HG03025 (cell line): ENCODE data around the gene CETP.

Experiments used
- ATAC-seq: cut with Tn5 transposase; IDR thresholded peaks from one replicate; pipeline ENCODE4 v1.9.1; 2021; ENCODE audit warnings: mild to moderate bottlenecking, moderate library complexity; ENCODE audit not compliant: unreplicated experiment, low FRiP score

CETP gene, protein sequence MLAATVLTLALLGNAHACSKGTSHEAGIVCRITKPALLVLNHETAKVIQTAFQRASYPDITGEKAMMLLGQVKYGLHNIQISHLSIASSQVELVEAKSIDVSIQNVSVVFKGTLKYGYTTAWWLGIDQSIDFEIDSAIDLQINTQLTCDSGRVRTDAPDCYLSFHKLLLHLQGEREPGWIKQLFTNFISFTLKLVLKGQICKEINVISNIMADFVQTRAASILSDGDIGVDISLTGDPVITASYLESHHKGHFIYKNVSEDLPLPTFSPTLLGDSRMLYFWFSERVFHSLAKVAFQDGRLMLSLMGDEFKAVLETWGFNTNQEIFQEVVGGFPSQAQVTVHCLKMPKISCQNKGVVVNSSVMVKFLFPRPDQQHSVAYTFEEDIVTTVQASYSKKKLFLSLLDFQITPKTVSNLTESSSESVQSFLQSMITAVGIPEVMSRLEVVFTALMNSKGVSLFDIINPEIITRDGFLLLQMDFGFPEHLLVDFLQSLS

DNA sequence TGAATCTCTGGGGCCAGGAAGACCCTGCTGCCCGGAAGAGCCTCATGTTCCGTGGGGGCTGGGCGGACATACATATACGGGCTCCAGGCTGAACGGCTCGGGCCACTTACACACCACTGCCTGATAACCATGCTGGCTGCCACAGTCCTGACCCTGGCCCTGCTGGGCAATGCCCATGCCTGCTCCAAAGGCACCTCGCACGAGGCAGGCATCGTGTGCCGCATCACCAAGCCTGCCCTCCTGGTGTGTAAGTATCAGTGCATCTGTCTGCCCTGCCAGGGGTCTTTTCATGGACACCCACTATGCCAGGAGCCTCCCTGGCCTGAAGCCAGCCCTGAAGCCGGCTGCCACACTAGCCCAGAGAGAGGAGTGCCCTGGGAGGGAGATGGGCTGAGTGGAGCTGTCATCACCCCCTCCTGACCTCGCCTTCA, at the start of gene CETP:
Gene CETP, plus strand, starts transcription at position 100 of the 431 bp plus-strand sequence. Its CDS starts 30 bp downstream, at position 130.
- ATAC-seq, result no peak

DNA sequence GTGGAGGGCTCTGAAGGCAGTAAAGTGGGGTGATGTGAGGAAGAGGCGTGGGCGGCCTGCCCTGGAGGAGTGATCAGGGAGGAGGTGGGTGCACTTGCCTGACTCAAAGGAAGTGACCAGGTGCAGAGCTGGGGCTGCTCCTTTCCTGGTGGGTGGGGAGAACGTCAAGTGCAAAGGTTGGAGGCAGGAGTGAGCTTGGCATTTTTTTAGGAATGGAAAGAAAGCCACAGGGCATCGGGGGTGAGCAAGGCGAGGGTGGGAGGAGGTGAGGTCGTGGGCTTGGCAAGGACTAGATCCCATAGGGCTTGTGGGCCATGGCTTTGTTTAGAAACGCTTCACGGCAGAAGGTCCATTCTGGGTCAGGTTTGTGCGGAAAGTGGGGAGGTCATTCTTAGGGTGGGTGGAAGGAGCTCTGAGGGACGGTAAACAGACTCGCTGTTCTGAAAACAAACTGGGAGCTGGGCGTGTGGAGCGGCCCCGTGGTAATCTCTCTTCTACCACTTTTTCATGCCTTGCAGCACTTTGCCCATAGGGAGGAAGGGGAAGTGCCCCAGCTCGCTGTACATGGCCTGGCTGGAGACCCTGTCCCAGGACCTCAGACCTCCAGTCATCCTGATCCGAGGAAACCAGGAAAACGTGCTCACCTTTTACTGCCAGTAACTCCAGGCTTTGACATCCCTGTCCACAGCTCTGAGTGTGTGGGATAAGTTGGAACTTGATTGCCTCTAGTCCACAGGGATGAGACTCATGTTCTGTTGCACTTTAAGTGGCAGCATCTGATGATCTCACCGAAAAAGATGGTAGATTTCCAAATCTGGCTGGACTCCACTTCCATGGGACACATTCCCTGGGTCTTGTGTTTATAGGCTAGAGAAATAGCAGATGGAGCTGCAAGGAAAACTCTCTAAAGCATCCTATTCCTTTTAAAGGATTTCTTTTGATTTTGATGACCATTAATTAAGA, 48.7 kb upstream of the CETP start:
- ATAC-seq, result no peak

DNA sequence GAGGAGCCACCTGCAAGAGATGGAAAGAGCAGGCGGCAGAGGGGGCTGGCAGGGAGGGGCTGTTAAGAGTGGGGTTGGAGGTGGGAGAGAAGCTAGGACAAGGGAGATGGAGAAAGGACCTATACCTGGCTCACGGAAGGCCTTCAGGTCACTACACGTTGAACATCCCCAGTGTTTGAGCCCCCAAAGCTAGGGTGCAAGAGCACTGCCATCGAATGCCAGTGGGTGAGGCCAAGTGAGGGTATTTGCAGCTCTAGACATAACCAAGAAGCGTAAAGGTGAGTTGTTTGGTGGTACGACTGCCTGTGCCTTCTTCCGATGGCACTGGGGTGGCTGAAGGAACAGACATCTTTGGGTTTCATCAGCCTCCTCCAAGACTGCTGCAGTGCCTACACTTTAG, 46.9 kb upstream of the CETP start:
- ATAC-seq, result no peak

DNA sequence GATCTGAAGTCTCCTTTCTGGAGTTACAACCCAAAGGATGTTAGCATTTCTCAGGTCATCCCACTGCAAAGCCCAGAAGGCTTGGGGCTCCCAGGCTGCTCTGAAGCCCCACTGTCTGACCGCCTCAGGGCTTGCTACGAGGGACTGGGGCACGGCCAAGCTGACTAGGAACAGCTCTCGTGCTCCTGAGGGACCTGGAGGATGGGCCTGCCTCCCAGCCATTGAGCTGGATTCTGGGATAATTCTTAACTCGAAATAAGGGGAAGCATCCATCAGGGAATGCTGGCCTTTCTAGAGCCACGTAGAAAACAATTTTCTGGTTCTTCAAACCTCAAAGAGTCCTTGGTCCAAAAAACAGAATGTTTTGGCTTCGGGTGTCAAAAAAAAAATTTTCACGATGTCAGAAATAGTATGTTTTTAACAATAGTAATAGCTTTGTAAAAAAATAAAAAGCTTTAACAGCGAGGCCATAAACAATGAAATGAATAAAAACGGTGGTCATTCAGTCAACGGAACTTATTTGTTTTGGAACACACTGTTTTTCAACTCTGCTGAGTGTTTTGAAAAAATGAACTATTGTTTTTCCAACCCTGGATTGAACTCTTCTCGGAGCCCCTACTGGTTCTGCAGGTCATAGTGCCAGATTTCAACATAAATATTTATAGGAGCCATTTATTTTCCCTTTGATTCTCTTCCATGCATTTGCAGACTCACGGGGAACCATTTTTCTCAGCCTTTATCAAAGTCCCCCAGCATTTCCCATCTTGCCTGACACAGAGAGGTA, 46.2 kb upstream of the CETP start:
- no peak for ATAC-seq

DNA sequence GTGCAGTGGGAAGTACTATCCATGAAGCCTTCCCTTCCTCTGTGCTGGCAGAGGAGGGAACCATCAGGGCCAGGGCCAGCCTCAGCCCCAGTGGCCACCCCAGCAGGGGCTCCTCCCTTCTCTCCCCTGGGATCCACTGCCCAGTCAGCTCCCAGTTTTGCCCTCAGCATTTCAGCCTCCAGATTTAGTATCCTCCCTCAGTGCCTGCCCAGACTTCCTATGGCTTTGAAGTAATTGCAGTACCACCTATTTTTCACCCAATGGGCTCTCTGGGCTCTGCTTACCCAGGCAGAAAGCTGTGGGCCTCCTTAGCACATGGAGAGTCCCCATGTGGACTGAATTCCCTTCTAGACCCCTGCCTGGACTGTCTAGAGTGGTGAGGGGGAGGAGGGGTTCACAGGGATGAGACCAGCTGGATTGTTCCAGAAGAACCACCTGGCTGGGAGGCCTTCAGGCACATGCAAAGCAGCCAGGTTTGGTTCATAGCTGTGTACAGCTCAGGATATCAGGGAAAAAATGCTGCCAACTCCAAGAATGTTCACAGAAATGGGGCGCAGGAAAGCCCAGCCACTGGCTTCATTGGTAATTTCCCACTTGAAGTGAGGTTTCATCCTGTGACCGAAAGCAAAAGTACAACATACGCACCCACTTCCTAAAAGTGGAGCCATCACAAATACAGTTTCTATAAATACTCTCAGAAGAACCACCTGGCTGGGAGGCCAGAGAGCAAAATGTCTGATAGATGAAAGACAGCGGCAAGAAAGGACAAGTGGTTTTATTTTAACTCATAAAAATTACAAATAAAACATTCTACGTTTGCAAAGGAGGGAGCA, 45.0 kb upstream of the CETP start:
- ATAC-seq, result no peak

DNA sequence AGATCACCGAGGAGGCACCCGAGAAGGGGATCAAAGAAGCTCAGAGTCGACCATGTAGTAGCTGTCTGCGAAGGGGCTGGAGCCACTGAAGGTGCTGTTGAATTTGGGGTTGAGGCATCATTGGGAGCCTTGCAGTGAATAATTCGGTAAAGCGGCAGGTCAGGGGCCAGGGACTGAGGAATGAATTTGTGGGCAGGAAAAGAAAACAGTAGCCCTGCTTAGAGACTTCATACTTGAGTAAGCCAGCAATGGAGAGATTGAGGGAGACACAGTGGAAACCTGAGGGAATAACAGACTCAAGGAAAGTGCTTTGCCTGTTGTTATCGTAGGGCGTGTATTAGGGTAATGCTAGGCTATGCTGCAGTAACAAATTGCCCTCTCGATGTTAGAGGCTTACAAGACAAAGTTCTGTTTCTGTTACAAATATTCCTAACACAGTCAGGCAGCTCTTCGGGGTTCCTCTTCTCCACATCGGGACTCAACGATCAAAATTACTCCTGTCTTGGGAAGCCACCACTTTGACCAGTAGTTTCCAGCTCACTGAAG, 43.2 kb upstream of the CETP start:
- ATAC-seq, result no peak

DNA sequence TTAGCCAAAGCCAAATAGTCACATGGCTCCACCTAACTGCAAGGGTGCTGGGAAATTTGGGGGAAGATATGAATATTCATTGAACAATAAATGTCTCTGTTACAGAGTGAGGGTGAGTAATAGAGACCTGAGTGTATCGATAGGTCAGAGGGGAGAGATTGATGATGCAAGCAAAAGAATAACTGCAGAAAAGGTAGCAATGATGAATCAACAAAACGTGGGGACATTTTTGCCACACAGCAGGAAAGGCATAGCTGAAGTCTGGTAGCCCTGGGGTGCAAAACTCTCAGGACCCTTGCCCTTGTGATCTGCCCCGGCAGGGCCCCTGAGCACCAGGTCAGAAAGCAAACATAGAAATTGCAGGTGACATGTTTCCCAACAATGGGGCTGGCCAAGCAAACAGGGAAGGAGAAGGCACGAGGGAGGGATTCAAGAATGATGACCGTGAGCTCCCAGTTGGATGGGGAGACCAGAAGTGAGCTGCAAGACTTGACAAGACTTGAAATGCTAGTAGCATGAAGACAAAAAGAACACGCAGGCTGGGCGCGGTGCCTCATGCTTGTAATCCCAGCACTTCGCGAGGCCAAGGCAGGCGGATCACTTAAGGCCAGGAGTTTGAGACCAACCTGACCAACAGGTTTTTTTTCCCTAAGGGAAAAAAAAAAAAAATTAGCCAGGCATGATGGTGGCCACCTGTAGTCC, 42.5 kb upstream of the CETP start:
- ATAC-seq, result no peak

DNA sequence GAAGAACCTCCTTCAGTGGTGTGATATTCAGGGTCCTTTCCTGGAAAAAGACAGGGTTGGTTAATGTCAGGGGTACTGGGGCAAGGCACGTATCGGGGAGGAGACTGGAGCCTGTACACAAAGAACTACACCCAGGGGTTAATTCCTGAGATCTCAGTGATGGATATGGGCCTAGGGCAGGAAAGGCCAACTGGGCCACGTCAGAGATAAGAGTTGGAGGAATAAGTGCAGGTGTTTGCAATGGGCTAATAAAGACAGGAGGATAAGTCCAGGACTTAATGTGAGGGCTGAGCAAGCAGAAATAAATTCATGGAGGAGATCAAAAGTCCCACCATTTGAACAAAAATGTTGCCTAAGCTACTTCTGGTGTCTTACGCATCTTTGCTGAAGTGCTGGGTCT, 40.2 kb upstream of the CETP start:
- ATAC-seq, result no peak

DNA sequence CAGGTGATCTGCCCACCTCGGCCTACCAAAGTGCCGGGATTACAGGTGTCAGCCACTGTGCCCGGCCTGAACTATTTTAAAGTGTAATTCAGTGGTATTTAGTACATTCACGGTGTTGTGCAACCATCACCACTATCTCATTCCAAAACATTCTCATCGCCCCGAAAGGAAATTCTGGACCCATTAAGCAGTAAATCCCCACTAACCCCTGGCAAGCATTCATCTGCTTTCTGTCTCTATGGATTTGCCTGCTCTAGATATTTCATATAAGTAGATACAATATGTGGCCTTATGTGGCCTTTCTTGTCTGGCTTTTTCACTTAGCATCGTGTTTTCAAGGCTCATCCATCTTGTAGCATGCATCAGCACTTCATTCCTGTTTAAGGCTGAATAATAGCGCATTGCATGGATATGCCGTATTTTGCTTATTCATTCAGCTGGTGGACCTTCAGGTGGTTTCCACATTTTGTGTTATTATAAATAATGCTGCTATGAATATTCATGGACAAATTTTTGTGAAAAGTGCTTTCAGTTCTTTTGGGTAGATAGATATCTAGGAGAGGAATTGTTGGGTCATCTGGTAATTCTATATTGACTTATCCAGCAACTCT, 38.2 kb upstream of the CETP start:
- ATAC-seq, result no peak

DNA sequence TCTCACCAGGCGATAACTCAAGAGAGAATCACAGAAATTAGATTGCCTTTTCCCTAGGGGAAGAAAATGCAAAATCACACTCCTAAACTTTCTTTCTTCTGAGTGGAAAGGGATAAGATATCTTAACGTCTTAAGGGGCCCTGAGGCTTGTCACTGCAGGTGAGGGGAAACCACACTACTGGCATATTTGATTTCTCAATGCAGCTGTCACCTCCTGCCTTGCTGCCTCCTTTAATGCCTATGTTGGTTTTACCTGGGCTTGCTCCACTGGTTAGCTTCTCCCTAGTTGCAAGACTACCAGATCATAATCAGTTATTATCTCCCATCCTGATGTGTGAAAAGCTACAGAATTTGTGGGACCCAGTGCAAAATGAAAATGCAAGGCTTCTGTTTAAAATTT, 34.3 kb upstream of the CETP start:
- no peak for ATAC-seq

DNA sequence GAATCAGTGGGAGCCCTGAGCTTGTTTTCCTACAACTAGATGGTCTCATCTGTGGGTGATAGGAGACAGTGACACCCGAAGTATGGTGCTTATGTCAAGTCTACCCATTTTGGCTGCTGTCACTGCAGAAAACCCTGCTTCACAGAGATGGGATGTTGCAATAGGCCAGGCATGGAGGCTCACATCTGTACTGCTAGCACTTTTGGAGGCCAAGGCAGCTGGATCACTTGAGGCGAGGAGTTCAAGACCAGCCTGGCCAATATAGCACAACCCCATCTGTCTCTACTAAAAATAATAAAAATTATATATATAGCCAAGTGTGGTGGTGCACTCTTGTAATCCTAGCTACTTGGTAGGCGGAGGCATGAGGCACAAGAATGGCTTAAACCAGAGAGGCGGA, 32.1 kb upstream of the CETP start:
- no peak for ATAC-seq

DNA sequence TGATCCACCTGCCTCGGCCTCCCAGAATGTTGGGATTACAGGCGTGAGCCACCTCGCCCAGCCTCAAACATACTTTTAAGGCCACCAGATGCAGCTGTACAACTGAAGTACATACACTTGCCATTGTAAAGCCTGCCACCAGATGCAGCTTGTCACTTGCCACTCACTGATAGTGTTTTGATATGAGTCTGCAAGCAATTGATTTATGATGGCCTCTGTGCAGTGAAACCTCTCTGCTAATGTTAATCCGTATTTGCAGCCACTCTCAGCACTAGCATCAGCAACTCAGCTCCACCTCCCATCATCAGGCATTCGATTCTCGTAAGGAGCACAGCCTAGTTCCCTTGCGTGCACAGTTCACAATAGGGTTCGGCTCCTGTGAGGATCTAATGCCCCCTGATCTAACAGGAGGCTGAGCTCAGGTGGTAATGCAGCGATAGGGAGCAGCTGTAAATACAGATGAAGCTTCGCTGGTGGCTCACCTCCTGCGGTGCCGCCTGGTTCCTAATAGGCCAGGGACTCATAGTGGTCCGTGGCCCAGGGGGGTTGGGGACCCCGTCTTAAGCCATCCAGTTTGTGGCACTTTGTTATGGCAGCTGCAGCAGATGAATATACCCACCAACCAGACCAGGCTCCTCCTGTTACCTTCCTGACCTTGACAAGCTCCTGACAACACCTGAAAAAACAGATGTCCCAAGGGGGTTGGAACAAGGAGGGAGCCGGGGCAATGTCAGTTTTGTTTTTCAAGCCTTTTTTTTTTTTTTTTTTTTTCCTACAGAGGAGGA, 31.1 kb upstream of the CETP start:
- ATAC-seq, result no peak

DNA sequence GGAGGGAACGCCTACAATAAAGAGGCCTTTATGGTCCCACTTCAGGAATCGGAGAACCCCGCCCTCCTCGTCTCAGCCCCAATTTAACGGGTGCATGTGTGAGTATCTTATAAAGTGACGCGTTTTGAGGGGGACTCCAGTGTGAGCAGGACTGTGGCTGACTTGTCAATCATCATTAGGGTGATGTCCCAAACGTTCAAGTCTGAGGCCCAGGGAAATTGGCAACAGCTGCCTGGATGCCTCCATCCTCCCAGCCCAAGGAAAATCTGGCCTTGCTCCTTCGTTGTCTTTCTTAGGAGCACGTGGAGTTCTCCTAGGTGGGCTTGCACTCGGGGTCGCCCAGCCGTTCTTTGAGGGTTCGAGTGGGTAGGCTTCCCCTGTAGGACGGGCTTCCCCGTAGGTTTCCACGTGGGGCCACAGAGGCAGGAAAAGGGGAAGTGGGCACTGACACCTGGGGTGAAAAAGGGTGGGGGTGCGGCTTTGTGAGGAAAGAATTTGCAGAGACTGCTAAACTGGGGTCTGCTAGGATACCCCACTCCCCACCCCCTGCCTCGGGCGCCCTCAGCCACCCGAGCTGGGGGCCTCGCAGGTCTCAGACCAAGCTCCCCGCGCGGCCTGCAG, 30.4 kb upstream of the CETP start:
- ATAC-seq, result peak; percentile 36

DNA sequence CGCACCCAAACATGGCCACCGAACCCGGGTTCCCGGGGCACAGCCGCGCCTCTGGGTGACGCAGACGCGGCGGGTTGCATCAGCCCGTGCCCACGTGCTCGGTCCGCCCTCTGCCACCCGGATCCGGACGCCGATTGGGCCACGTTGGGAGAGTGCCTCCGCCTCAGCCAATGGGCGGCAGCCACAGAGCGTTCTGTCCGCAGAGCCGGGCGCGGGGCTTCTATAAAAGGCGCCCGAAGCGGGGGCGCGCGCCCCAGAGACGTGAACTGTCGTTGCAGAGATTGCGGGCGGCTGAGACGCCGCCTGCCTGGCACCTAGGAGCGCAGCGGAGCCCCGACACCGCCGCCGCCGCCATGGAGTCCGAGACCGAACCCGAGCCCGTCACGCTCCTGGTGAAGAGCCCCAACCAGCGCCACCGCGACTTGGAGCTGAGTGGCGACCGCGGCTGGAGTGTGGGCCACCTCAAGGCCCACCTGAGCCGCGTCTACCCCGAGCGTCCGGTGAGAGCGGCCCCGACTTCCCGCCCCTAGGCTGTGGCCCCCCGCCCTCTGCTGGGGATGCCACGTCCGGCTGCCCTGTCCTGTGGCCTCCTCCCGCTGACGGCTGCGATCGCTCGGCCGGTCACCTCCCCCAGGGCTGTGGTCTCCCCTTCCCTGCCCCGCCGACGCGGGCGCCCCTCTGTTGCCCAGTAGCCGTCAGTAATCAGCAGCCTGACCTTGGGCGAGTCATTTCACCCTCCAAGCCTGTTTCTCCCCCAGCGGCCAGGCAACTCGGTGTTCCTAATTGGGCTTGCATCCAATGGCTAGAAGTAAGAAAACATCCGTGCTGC, 29.6 kb upstream of the CETP start, which contains the start of gene HERPUD1:
Gene HERPUD1, plus strand, starts transcription at position 251 of the 829 bp plus-strand sequence. Its CDS starts 103 bp downstream, at position 354.
- ATAC-seq, result peak; percentile 84

DNA sequence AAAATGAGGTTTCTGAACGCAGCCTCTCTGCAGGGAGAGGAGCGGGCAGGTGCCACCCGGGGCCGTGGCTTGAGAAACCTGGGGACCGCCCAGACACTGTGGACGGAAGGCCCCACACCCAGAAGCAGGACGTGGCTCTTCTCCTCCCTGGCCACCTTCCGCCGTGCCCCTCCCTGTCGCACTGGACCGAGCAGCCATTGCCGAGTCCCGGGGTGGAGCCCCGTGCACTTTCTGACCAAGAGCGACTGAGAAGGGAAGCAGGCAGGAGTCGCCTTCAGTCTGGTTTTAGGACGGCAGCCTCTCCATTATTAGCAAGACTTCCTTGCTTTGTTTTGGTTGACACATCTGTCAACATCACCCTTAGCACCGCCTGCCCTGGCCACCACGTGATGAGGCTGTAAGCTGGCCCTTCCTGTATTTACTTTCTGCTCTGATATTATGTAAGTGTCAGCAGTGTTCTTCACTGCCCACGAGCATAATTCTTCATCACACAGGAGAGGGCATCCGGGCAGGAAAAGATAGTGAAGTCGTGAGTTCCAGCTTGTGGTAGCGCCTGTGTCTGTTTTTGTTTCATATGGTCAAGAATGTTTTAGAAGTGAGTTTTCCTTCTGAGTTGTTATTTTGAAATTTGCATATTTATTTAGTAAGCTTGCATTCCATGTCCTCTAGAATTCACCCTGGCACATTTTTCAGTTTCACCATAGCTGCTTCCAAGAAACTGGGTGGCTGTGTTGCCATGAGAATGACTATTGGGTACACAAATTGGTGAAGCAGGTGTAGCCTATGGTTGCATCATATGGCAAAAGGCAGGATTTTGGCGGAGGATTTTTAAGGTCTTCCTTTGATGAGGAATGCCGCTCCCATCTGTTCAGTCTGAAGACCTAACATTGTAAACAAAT, 28.8 kb upstream of the CETP start:
- ATAC-seq, result peak; percentile 6
